CD14-positive monocyte (primary cell): Measurements from ENCODE around the gene ARHGAP15. TPM values are rescaled to one million over a fixed set of nuclear protein-coding genes. Genes with fewer than 3 reads are reported as not detected.

Source experiments
- DNase-seq, 3 donors: peaks; one replicate each; pipeline ENCODE4 v3.0.0-alpha.2; 2011 to 2022
- H2AFZ ChIP-seq: 2 replicates; pipeline ENCODE4 v1.6.0; 2012; ENCODE audit warnings: mild to moderate bottlenecking, low read depth, low read length, inconsistent platforms; ENCODE audit not compliant: insufficient read depth, poor library complexity, severe bottlenecking
- H3K27ac ChIP-seq, 2 donors: 1 replicate in 1 of 2; 2 replicates in 1 of 2; pipeline ENCODE4 v1.5.1; 2012 to 2013; ENCODE audit warnings: low read length in 2 of 2, control low read depth in 1 of 2, inconsistent platforms in 1 of 2, low read depth in 1 of 2, mild to moderate bottlenecking in 1 of 2
- H3K27me3 ChIP-seq, 2 donors: one replicate each; pipeline versions ENCODE4 v1.6.0 to v1.6.1; 2011 to 2013; ENCODE audit warnings: low read length in 2 of 2; ENCODE audit not compliant: control insufficient read depth in 2 of 2, insufficient read depth in 2 of 2
- H3K36me3 ChIP-seq, 2 donors: replicated peaks in 1 of 2; 1 replicate in 1 of 2; 2 replicates in 1 of 2; pipeline versions ENCODE4 v1.5.1 to v1.6.1; 2012 to 2013; ENCODE audit warnings: low read length in 2 of 2, control low read depth in 1 of 2, inconsistent platforms in 1 of 2, mild to moderate bottlenecking in 1 of 2; ENCODE audit not compliant: insufficient read depth in 2 of 2, control insufficient read depth in 1 of 2
- H3K4me1 ChIP-seq, 2 donors: 1 replicate in 1 of 2; 2 replicates in 1 of 2; pipeline versions ENCODE4 v1.5.1 to v1.6.1; 2012 to 2013; ENCODE audit warnings: low read length in 2 of 2, control low read depth in 1 of 2, inconsistent platforms in 1 of 2, mild to moderate bottlenecking in 1 of 2, moderate library complexity in 1 of 2; ENCODE audit not compliant: insufficient read depth in 2 of 2, control insufficient read depth in 1 of 2
- H3K4me2 ChIP-seq: replicated peaks from 2 replicates; pipeline ENCODE3; 2012; ENCODE audit warnings: low read length, moderate library complexity, mild to moderate bottlenecking; ENCODE audit not compliant: poor library complexity, severe bottlenecking; ENCODE audit errors: extremely low read depth
- H3K4me3 ChIP-seq, 3 experiments: fragments of 200-600 bp in 1 of 3; sonication (generic) in 1 of 3; replicated peaks in 1 of 3; 1 replicate in 2 of 3; 2 replicates in 1 of 3; pipeline ENCODE4 v1.5.1; 2011 to 2013; ENCODE audit warnings: low read length in 3 of 3, mild to moderate bottlenecking in 3 of 3, control low read depth in 2 of 3, low read depth in 2 of 3, inconsistent platforms in 1 of 3, moderate library complexity in 1 of 3
- H3K79me2 ChIP-seq: 2 replicates; pipeline ENCODE4 v1.6.0; 2012; ENCODE audit warnings: mild to moderate bottlenecking, control low read depth, inconsistent platforms, low read length, moderate library complexity; ENCODE audit not compliant: insufficient read depth
- H3K9ac ChIP-seq: 2 replicates; pipeline ENCODE4 v1.6.0; 2017; ENCODE audit warnings: low read length, mild to moderate bottlenecking; ENCODE audit not compliant: insufficient read depth, poor library complexity, severe bottlenecking
- H3K9me3 ChIP-seq, 2 donors: replicated peaks in 1 of 2; 1 replicate in 1 of 2; 2 replicates in 1 of 2; pipeline versions ENCODE4 v1.5.1 to v1.6.1; 2012 to 2013; ENCODE audit warnings: low read length in 2 of 2, control low read depth in 1 of 2; ENCODE audit not compliant: control insufficient read depth in 1 of 2, insufficient read depth in 1 of 2
- H4K20me1 ChIP-seq: 2 replicates; pipeline ENCODE4 v1.6.0; 2012; ENCODE audit warnings: mild to moderate bottlenecking, low read length, control low read depth, moderate library complexity; ENCODE audit not compliant: insufficient read depth
- H3K27ac Mint-ChIP-seq, 7 donors: one replicate each; pipeline ENCODE4 v1.8.0; 2020; ENCODE audit warnings: mild to moderate bottlenecking in 7 of 7, mixed read lengths in 7 of 7, moderate library complexity in 6 of 7, inconsistent platforms in 2 of 7
- H3K27me3 Mint-ChIP-seq, 3 donors: one replicate each; pipeline ENCODE4 v1.8.0; 2021 to 2022; ENCODE audit warnings: low read depth in 3 of 3, mild to moderate bottlenecking in 3 of 3, mixed read lengths in 3 of 3, moderate library complexity in 3 of 3, inconsistent platforms in 1 of 3
- H3K36me3 Mint-ChIP-seq, 2 donors: one replicate each; pipeline ENCODE4 v1.8.0; 2020; ENCODE audit warnings: mixed read lengths in 2 of 2, inconsistent platforms in 1 of 2, mild to moderate bottlenecking in 1 of 2
- H3K4me1 Mint-ChIP-seq: one replicate; pipeline ENCODE4 v1.8.0; 2020; ENCODE audit warnings: mild to moderate bottlenecking, mixed read lengths
- H3K4me3 Mint-ChIP-seq, 2 donors: one replicate each; pipeline ENCODE4 v1.8.0; 2020; ENCODE audit warnings: mild to moderate bottlenecking in 2 of 2, mixed read lengths in 2 of 2, moderate library complexity in 1 of 2
- H3K9me3 Mint-ChIP-seq, 7 donors: one replicate each; pipeline ENCODE4 v1.8.0; 2020 to 2022; ENCODE audit warnings: mixed read lengths in 7 of 7, mild to moderate bottlenecking in 6 of 7, moderate library complexity in 6 of 7, inconsistent platforms in 2 of 7
- WGBS: methylation state at CpG from one replicate; pipeline ENCODE4 v1.1.5; 2013; ENCODE audit warnings: missing lambda C conversion rate; ENCODE audit not compliant: insufficient coverage; 5-methylcytosine and 5-hydroxymethylcytosine counted together
- intact Hi-C, 2 donors: fragments of 100-400 bp; cut with micrococcal nuclease; formaldehyde crosslinking; loops; one replicate each; pipeline versions ENCODE4 v1.15.0 to v1.15.1; 2023
- polyA plus RNA-seq, 3 donors: library from polyadenylated mRNA; depleted of rRNA in 1 of 3; unstranded in 2 of 3; stranded (reverse) in 1 of 3; fragments of 300-500 nt in 2 of 3; fragments of >200 nt in 1 of 3; fragmentation: Illumina TruSeq in 2 of 3; gene quantifications; 1 replicate in 2 of 3; 2 replicates in 1 of 3; pipeline ENCODE4 v1.2.3, GENCODE V29; 2012 to 2021
- TF ChIP-seq, protein P1 (sequence below): fragments of 200-600 bp; IDR thresholded peaks from one replicate; pipeline ENCODE4 v1.8.0; 2022; ENCODE audit warnings: antibody characterized with exemption, mild to moderate bottlenecking

The ARHGAP15 gene
- polyA plus RNA-seq, 3 donors, result 35.4 to 50.9 (median 50.7) TPM

DNA sequence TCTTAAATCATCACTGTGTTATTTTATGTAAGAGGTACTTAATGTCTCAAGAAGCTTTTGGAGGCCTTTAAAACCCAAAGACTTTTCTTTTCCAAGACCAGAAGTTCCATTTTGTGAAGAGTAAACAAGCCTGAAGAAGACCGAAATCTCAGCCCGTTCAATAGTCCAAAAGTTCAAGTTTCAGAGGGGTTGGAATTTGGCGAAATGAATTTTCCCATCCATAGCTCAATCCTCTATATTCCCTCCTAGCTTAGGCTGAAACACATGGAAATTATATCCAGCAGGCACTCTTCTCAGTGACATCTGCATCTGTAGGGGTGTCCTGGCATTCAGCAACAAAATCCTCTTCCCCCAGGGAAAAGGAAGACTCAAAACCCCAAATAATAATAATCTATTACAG, 344.6 kb downstream of the ARHGAP15 start:
- H3K27me3 Mint-ChIP-seq, result no peaks in the 10 kb centered on the region
- no peak overlapping the region for H3K4me3 ChIP-seq
- no peak for DNase-seq
- H3K36me3 Mint-ChIP-seq, result peaks cover 11 to 16% of the 10 kb centered on the region in 2 donors
- H3K36me3 ChIP-seq, result peaks cover 0 to 22% of the 10 kb centered on the region in 2 donors
- H3K4me2 ChIP-seq, result no peak overlapping the region
- H3K27ac ChIP-seq, result no peak overlapping the region
- no peaks in the 10 kb centered on the region for H3K79me2 ChIP-seq
- H3K9ac ChIP-seq, result no peak overlapping the region
- no peaks in the 10 kb centered on the region for H3K9me3 Mint-ChIP-seq
- H4K20me1 ChIP-seq, result no peaks in the 10 kb centered on the region
- no peaks in the 10 kb centered on the region for H3K9me3 ChIP-seq
- H3K27ac Mint-ChIP-seq, result no peak overlapping the region
- H2AFZ ChIP-seq, result no peak overlapping the region
- intact Hi-C loops, result no loop called here
- peaks cover 0 to 7% of the 10 kb centered on the region in 2 donors for H3K4me1 ChIP-seq
- peaks cover 13% of the 10 kb centered on the region for H3K4me1 Mint-ChIP-seq
- TF ChIP-seq, protein P1, sequence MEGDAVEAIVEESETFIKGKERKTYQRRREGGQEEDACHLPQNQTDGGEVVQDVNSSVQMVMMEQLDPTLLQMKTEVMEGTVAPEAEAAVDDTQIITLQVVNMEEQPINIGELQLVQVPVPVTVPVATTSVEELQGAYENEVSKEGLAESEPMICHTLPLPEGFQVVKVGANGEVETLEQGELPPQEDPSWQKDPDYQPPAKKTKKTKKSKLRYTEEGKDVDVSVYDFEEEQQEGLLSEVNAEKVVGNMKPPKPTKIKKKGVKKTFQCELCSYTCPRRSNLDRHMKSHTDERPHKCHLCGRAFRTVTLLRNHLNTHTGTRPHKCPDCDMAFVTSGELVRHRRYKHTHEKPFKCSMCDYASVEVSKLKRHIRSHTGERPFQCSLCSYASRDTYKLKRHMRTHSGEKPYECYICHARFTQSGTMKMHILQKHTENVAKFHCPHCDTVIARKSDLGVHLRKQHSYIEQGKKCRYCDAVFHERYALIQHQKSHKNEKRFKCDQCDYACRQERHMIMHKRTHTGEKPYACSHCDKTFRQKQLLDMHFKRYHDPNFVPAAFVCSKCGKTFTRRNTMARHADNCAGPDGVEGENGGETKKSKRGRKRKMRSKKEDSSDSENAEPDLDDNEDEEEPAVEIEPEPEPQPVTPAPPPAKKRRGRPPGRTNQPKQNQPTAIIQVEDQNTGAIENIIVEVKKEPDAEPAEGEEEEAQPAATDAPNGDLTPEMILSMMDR, result no peak
- H3K4me3 Mint-ChIP-seq, result no peak overlapping the region
- no CpG with 5 or more reads among the region's 3 CpGs for WGBS
- H3K27me3 ChIP-seq, result no peaks in the 10 kb centered on the region

DNA sequence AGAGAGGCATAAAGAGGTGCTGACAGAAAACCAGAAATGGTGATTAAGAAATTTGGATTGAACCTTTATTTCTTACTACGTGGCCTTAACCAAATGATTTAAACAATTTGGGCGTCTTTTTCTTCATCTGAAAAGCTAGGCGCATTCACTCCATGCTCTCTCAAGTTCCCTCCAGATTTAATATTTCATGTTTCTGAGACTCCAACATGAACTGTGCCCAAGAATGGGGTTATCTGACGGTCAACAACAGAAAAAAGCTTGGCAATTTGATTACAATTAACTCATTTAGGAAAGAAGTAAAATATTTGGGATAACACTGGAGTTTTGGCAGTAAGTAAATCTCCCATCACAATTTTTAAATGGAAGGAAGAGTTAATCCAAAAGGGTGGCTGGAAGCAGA, 345.4 kb downstream of the ARHGAP15 start:
- WGBS, result 100% methylated on average over 1 of the region's 4 CpGs
- H3K4me3 ChIP-seq, result no peak overlapping the region
- H3K27ac Mint-ChIP-seq, result no peak overlapping the region

More for the DNA sequence above, 345.4 kb downstream of the ARHGAP15 start:
- no peak overlapping the region for H3K4me2 ChIP-seq
- no peak overlapping the region for H3K27ac ChIP-seq
- DNase-seq, result no peak
- H3K36me3 Mint-ChIP-seq, result peaks cover 11 to 18% of the 10 kb centered on the region in 2 donors
- H3K4me3 Mint-ChIP-seq, result no peak overlapping the region
- H3K27me3 ChIP-seq, result no peaks in the 10 kb centered on the region
- H3K9ac ChIP-seq, result no peak overlapping the region
- TF ChIP-seq, protein P1, result no peak
- no peaks in the 10 kb centered on the region for H4K20me1 ChIP-seq
- H3K9me3 Mint-ChIP-seq, result no peaks in the 10 kb centered on the region
- no peak overlapping the region for H2AFZ ChIP-seq
- H3K36me3 ChIP-seq, result peaks cover 0 to 22% of the 10 kb centered on the region in 2 donors
- intact Hi-C loops, result no loop called here
- no peaks in the 10 kb centered on the region for H3K79me2 ChIP-seq
- H3K27me3 Mint-ChIP-seq, result no peaks in the 10 kb centered on the region
- H3K4me1 ChIP-seq, result peaks cover 0 to 7% of the 10 kb centered on the region in 2 donors
- H3K9me3 ChIP-seq, result no peaks in the 10 kb centered on the region
- peaks cover 13% of the 10 kb centered on the region for H3K4me1 Mint-ChIP-seq
